ENCODE measurements around the gene MTRFR.
A peak's percentile ranks its signal among the peaks of the same experiment; 100 is the strongest.

The MTRFR gene

DNA sequence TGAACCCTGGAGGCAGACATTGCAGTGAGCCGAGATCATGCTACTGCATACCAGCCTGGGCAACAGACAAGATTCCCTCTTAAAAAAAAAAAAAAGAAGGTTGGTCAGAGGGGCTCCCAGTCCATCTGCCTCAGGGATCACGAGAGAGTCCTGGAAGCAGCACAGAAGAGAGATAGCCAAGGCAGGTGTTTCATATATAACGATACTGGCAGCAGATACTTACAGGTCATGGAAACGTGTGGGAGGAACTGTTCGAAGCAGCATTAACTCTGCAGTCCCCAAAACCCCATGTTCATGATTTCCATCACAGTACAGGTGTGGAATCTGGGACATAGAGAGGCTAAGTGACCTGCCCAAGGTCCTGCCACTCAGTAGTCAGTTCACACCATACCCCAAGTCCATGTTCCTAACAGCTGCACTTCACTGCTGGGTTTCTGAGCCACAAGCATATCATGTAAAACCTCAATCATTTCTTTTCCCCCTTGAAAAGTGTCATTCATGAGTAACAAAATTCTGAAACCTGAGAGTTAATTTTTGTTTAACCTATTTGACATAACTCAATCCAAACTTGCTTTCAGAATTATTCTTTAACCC, 21.7 kb downstream of the MTRFR start:
- no peaks in the 10 kb centered on the region for H3K9me3 Mint-ChIP-seq
- peaks cover 31% of the 10 kb centered on the region for H3K36me3 Mint-ChIP-seq (ENCODE audit: low read depth)
- DNase-seq (ENCODE audit: low spot score): no peak
- no peak overlapping the region for H3K27ac Mint-ChIP-seq
- H3K27me3 Mint-ChIP-seq (ENCODE audit: low read depth): no peaks in the 10 kb centered on the region
- no peak overlapping the region for H3K4me3 Mint-ChIP-seq
- peaks cover 7% of the 10 kb centered on the region for H3K4me1 Mint-ChIP-seq (ENCODE audit: low read depth)

DNA sequence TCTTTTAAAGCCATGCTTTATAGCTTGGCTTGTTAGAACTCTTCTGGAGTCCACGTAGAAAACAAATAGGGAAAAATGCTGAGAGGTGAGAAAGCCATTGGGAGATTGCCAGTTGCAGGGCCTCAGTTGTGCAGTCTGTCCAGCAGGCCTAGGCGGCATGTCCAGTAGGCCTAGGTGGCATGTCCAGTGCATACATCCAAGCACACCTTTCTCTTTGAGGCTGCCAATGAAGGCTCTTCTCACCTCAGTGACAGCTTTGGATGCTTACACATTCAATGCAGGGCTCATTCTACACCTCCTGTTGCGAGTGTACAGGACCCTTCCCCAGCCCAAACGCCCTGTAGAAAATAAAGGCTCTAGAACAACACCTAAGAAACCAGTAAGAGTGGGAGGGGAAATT, 25.4 kb downstream of the MTRFR start:
- Mint-ChIP-seq H3K4me3 (no peak overlapping the region), H3K27me3 (ENCODE audit: low read depth) (no peaks in the 10 kb centered on the region), H3K9me3 (no peaks in the 10 kb centered on the region), H3K4me1 (ENCODE audit: low read depth) (peaks cover 4% of the 10 kb centered on the region), H3K36me3 (ENCODE audit: low read depth) (peaks cover 40% of the 10 kb centered on the region), H3K27ac (no peak overlapping the region)
- no peak for DNase-seq (ENCODE audit: low spot score)

DNA sequence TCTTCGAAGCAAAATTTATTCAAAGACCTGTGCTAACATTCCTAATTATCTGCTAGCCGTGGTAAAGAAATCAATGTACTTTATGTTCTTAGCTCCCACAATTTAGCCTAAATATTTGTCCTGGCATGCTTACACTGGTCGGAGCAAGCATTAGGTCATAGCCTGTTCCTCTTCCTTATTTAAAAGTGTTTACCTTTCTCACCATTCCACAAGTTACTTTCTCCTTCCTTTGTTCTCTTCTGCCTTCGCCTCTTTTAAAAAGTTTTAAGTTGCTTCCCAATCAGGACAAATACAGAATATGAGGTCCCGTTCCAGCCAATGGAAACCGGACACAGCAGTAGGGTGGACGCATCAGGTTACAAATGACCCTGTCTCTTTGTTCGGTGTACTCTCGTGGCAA, 26.8 kb downstream of the MTRFR start:
- Mint-ChIP-seq H3K9me3 (no peaks in the 10 kb centered on the region), H3K4me1 (ENCODE audit: low read depth) (peaks cover 4% of the 10 kb centered on the region)

DNA sequence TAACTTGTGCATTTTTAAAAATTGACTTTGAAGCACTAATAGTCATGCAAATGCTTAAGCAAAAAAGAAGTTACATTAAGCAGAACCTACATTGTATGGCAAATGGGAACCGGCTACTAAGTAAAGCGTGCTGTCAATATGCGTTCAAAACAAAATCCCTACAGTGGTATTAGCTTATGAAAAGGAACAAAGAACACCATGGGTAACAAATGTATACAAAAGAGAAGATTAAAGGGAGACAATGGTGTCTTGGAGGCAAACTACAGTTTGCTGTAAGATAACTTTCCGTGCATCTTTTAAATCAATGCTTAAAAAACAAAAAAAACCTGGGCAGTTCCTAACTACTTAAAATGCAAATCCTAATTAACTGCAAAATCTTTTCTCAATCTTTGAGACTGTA, 28.0 kb downstream of the MTRFR start:
- Mint-ChIP-seq H3K36me3 (ENCODE audit: low read depth) (peaks cover 34% of the 10 kb centered on the region), H3K27ac (no peak overlapping the region), H3K27me3 (ENCODE audit: low read depth) (no peaks in the 10 kb centered on the region), H3K4me3 (no peak overlapping the region), H3K9me3 (no peaks in the 10 kb centered on the region), H3K4me1 (ENCODE audit: low read depth) (peaks cover 4% of the 10 kb centered on the region)
- no peak for DNase-seq (ENCODE audit: low spot score)

More for the DNA sequence above, 26.8 kb downstream of the MTRFR start:
- no peak for DNase-seq (ENCODE audit: low spot score)
- Mint-ChIP-seq H3K27me3 (ENCODE audit: low read depth) (no peaks in the 10 kb centered on the region), H3K36me3 (ENCODE audit: low read depth) (peaks cover 38% of the 10 kb centered on the region), H3K27ac (no peak overlapping the region), H3K4me3 (no peak overlapping the region)

DNA sequence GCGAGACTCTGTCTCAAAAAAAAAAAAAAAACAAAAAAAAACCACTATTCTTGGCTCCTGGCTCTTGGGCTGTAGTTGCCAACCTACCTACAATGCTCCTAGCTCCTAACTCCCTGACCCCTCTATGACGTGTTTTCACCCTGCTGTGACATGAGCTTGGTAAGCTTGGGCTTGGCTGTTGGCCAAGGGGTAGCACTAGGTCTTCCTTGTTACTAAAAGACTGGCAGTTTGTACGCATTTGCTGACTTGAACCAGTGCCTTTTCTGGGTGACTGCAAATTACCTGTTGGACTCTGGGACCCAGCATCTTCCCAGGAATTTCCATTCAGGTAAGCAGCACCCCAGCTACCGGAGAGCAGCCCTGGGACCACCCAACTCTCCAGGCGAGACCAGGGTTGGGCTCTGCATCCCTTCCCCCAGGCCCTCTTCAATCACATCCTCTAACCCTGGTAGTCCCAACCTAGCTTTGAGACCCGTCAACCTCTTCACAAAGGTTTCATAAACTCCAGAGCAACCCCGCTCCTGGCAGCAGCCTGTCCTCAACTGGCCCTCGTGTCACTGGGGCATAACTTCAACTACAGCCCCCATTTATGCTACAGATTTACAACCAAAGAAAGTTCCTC, 30.1 kb downstream of the MTRFR start:
- Mint-ChIP-seq H3K4me1 (ENCODE audit: low read depth) (peaks cover 7% of the 10 kb centered on the region), H3K27me3 (ENCODE audit: low read depth) (no peaks in the 10 kb centered on the region), H3K36me3 (ENCODE audit: low read depth) (peaks cover 26% of the 10 kb centered on the region), H3K27ac (peak overlapping the region; percentile 7), H3K4me3 (no peak overlapping the region), H3K9me3 (no peaks in the 10 kb centered on the region)
- DNase-seq (ENCODE audit: low spot score): no peak

DNA sequence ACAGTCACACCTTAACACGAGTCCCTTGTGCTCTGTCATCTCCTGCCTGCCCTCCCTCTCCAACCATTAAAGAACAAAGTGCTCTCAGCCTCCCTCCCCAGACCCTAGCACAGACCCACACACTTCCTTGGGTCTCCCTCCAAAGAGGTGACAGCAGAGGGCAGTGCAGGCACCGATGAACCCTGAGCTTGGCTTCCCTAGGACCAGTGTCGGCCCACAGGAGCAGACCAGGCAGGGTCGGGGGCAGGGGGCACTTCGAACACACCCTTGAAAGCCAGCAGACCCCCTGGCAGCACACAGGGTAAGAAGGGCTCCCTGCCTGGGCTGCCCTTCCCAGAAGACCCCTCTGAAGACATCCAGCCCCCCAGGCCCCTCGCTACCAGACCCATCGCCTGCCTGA, 31.4 kb downstream of the MTRFR start:
- no peak overlapping the region for H3K27ac Mint-ChIP-seq
- no peaks in the 10 kb centered on the region for H3K9me3 Mint-ChIP-seq
- H3K36me3 Mint-ChIP-seq (ENCODE audit: low read depth): peaks cover 26% of the 10 kb centered on the region
- no peak overlapping the region for H3K4me3 Mint-ChIP-seq
- H3K4me1 Mint-ChIP-seq (ENCODE audit: low read depth): peaks cover 14% of the 10 kb centered on the region
- no peaks in the 10 kb centered on the region for H3K27me3 Mint-ChIP-seq (ENCODE audit: low read depth)
- no peak for DNase-seq (ENCODE audit: low spot score)

DNA sequence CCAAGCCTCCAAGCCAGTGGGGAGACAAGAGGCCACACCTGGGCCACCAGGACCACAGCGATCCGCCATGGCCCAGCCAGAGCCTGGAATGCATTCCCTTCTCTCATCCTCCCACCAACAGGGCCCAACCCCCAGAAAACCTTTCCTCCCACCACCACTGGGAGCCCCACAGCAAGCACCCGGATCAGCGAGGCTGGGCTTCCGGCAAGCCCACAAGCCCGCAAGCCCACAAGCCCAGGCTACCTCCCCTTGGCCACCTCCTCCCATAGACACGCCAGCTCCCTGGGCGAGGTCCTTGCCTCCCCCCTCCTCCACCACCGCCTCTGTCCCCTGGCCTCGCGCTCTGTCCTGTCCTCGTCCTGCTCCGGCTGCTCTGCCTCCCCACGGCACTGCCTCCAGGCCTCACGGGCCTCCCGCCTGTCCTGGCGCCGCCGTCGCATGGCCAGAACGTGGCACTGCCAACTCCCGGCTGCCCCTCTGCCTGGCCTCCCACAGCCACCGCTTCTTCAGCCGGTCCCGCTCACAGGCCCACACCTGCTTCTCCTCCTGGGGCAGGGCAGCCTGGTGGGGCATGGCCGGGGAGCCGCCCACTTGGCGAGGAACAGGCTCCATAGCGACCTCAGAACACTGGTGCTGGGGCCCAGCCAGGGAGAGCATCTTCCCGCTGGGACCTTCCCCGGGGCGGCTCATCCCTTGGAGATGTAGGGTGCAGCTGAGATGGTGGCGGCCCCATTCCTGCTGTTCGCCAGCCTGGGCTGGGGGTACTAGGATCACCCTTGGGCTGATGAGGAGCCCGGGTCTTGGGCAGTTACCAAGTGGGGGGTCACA, 32.8 kb downstream of the MTRFR start:
- Mint-ChIP-seq H3K36me3 (ENCODE audit: low read depth) (peaks cover 13% of the 10 kb centered on the region), H3K4me3 (no peak overlapping the region), H3K4me1 (ENCODE audit: low read depth) (peaks cover 19% of the 10 kb centered on the region), H3K9me3 (no peaks in the 10 kb centered on the region), H3K27me3 (ENCODE audit: low read depth) (no peaks in the 10 kb centered on the region), H3K27ac (peak overlapping the region; percentile 55)
- DNase-seq (ENCODE audit: low spot score): no peak

DNA sequence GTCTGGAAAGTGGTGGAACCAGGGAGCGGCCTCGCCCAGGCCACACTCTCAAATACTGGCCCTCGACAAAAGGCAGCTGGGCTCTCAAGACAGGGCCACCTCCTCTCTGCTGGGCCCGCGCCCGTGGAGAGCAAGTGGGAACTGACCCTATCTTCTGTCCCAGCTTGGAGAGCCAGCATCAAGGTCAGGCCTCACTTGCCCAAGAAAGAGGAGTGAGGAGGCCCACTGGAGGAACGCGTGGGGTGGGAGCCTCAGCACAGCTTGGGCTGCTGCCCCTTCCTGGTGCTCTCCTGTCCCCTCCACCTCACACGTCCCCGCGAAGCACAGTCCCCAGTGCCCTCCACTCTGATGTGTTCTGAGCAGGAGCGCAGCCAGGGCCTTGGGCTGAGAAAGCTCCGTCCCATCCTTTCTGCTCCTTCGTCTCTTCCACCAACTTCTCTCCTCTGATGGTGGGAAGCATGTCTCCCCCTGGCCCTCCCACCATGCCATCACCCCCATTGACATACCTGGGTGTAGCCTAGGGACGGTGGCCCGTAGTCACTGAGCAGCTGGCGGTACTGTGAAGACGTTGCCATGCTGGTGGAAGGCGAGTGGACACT, 33.5 kb downstream of the MTRFR start:
- Mint-ChIP-seq H3K36me3 (ENCODE audit: low read depth) (peaks cover 11% of the 10 kb centered on the region), H3K4me3 (no peak overlapping the region), H3K27ac (peak overlapping the region; percentile 32), H3K9me3 (no peaks in the 10 kb centered on the region), H3K4me1 (ENCODE audit: low read depth) (peaks cover 19% of the 10 kb centered on the region), H3K27me3 (ENCODE audit: low read depth) (no peaks in the 10 kb centered on the region)
- no peak for DNase-seq (ENCODE audit: low spot score)

DNA sequence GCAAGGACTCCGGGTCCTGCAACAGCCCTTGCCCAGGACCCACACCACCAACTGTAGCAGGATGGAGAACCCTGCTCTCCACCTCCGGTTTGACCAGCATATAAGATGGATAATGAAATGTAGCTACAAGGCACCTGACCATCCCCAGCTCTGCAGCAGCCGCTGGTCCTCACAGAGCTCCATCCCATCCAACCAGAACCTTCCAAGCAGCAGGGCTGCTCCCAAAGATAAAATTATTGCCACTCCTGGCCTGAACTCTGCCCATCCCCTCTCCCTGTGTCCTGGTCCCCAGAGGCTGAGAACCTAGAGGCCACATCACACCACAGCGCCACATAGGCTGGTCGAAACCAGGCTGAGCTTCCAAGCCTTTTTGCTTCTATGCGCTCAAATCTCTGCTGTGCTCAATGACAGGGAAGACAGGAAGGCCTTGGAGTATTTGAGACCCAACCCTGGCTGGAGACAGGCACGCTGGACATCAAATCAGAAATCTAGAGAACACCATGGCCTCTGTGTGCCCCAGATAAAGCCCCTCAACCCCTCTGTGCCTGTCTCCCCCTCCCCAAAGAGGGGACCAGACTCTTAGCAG, 34.2 kb downstream of the MTRFR start:
- Mint-ChIP-seq H3K4me3 (no peak overlapping the region), H3K27ac (peak overlapping the region; percentile 32), H3K27me3 (ENCODE audit: low read depth) (no peaks in the 10 kb centered on the region), H3K9me3 (no peaks in the 10 kb centered on the region), H3K4me1 (ENCODE audit: low read depth) (peaks cover 18% of the 10 kb centered on the region), H3K36me3 (ENCODE audit: low read depth) (peaks cover 5% of the 10 kb centered on the region)
- no peak for DNase-seq (ENCODE audit: low spot score)

DNA sequence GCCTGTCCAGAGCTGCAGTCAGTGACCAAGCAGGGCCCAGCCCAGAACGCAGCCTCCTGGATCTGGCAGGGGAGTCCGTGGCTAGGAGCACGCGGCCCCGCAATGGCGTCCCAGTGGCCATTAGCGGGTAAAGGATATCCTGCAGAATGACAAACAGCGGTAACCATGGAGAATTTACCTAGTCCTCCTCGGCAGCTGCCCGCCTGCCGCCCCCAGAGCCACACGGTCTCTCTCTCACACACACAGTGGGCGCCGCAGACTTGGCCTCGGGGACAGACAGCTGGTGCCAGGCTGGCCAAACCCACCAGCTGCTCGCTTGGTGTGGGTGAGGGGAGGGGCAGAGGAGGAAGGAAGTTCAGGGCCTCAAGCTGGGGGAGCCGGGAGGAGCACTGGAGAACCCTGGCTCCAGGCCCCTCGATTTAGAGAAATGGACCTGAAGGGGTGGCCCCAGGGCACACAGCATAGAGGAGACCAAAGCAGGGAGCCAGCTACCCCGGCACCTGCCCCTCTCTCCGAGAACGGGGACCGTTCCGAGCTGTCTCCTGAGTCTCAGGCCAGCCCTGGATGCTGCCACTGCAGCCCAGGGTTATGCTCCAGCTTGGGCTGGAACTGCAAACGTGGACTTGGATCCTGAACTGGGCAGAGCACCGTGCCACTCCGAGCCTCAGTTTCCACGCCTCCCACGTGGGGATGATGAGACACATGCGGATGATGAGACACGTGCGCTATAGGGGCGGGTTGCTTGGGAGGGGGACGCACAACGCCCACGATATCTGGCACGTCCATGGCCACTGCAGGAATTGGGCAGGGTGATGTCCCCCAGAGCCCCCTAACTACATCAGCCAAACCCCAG, 35.0 kb downstream of the MTRFR start:
- peak overlapping the region; percentile 70 for H3K27ac Mint-ChIP-seq

DNA sequence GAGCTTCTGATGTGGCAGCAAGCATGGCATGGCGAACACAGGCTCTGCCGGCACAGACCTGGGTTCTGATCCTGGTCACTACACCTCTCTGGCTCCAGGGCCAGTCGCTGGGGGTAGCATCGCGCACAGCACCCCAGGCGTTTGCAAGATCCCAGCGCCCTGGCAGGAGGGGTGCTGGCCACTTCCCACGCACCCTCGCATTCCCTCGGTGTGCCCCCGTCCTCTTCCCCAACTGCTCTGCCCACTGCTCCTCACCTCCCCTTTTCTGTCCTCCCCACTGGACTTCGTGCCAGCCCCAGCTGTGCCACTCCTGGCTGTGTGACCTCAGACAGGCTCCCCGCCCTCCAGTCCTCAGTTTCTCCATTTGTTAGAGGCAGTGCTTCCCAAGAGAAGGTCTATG, 35.6 kb downstream of the MTRFR start:
- no peak for DNase-seq (ENCODE audit: low spot score)
- no peaks in the 10 kb centered on the region for H3K27me3 Mint-ChIP-seq (ENCODE audit: low read depth)
- peak overlapping the region; percentile 57 for H3K4me3 Mint-ChIP-seq
- H3K27ac Mint-ChIP-seq: peak overlapping the region; percentile 50
- H3K36me3 Mint-ChIP-seq (ENCODE audit: low read depth): peaks cover 3% of the 10 kb centered on the region
- no peaks in the 10 kb centered on the region for H3K9me3 Mint-ChIP-seq
- peaks cover 18% of the 10 kb centered on the region for H3K4me1 Mint-ChIP-seq (ENCODE audit: low read depth)

More for the DNA sequence above, 35.0 kb downstream of the MTRFR start:
- no peaks in the 10 kb centered on the region for H3K27me3 Mint-ChIP-seq (ENCODE audit: low read depth)
- peak overlapping the region; percentile 64 for H3K4me3 Mint-ChIP-seq
- DNase-seq (ENCODE audit: low spot score): no peak
- H3K36me3 Mint-ChIP-seq (ENCODE audit: low read depth): peaks cover 5% of the 10 kb centered on the region
- H3K4me1 Mint-ChIP-seq (ENCODE audit: low read depth): peaks cover 18% of the 10 kb centered on the region
- no peaks in the 10 kb centered on the region for H3K9me3 Mint-ChIP-seq

DNA sequence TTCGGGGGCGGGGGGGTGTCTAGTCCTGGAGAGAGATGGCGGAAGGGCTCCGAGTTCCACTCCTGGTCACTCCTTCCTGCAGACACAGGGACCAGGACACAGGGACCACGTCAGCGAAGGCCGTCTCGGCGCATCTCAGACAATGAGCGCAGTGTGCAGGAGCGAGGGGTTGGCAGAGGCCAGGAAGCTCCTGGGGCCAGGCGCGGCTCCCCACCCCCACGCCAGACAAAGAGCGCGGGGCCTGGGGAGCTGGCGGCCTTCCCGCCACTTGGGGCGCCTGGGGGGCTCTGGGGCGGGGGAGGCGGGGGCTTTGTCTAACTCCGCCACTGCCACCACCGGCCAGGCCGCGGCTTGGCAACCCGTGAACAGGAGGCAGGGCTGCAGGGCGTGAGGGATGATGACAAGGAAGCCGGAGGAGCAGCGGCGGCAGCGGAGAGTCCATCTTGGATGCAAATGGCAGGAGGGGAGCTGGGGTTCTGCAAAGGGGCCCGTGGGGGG, 36.2 kb downstream of the MTRFR start:
- Mint-ChIP-seq H3K36me3 (ENCODE audit: low read depth) (peaks cover 2% of the 10 kb centered on the region), H3K4me3 (peak overlapping the region; percentile 87), H3K9me3 (no peaks in the 10 kb centered on the region), H3K27ac (peak overlapping the region; percentile 81), H3K27me3 (ENCODE audit: low read depth) (no peaks in the 10 kb centered on the region), H3K4me1 (ENCODE audit: low read depth) (peaks cover 18% of the 10 kb centered on the region)
- DNase-seq (ENCODE audit: low spot score): no peak

DNA sequence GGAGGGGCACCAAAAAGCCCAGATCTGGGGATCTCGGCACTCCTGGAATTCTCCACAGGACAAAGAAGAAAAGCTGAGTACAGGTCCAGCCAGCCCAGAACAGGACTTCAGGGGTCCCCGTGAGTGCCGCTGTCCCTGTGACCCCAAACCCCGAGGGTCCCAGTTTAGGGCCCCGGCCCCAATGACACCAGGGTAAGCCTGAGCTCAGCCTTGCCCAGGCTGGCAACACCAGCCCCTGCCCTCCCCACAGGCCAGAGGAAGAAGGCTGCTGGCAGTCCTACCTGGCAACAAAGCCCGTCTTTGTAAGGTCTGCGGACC, 36.6 kb downstream of the MTRFR start:
- no peaks in the 10 kb centered on the region for H3K9me3 Mint-ChIP-seq
- H3K27ac Mint-ChIP-seq: peak overlapping the region; percentile 82
- H3K4me1 Mint-ChIP-seq (ENCODE audit: low read depth): peaks cover 18% of the 10 kb centered on the region
- no peak for DNase-seq (ENCODE audit: low spot score)
- no peaks in the 10 kb centered on the region for H3K36me3 Mint-ChIP-seq (ENCODE audit: low read depth)
- no peaks in the 10 kb centered on the region for H3K27me3 Mint-ChIP-seq (ENCODE audit: low read depth)
- peak overlapping the region; percentile 87 for H3K4me3 Mint-ChIP-seq

Measured in T-helper 2 cell treated with Interferon-gamma antibody and Interleukin-4, amounts not matched to agents 5 μg/mL and 100 μg/mL, for 36 hours (primary cell).